ENCODE measurements around the gene ACAD11. TPM values are rescaled to one million over a fixed set of nuclear protein-coding genes. Genes with fewer than 3 reads are reported as not detected.

The ACAD11 gene
- total RNA-seq, 1 experiment from 2014 or later: 12.6 TPM

GRCh38 chr3:132661101-132661500 is 1.5 kb upstream of the ACAD11 start:
- H3K79me2 ChIP-seq (ENCODE audit: insufficient read depth, low read length): peaks cover 68% of the 10 kb centered on the region
- peak overlapping the region; percentile 89 for H3K27ac ChIP-seq (ENCODE audit: low read depth, low read length)
- BruUV-seq (replicated peaks): TSS peak; percentile 37
- H3K4me2 ChIP-seq (ENCODE audit: low read length): peak overlapping the region; percentile 82
- intact Hi-C loops (cut with micrococcal nuclease): no loop called here
- H3K4me3 ChIP-seq (replicated peaks in 1 of 2; ENCODE audit: low read depth in 1 of 2, low read length in 2 of 2): peak overlapping the region; percentile 72 to 87
- H3K9ac ChIP-seq (ENCODE audit: low read length): peak overlapping the region; percentile 92
- H3K9me2 ChIP-seq (ENCODE audit: insufficient read depth): no peaks in the 10 kb centered on the region
- TF ChIP-seq ELF1 (IDR thresholded peaks at IDR 0.05; ENCODE audit: borderline replicate concordance, low read depth) (no peak), JUND (IDR thresholded peaks at IDR 0.05) (no peak), TCF7L2 (IDR thresholded peaks at IDR 0.05; ENCODE audit: borderline replicate concordance, extremely low read depth, insufficient read depth, insufficient read length) (no peak), REST (IDR thresholded peaks at IDR 0.05; ENCODE audit: low read depth) (no peak), SRF (IDR thresholded peaks at IDR 0.05; ENCODE audit: low read depth) (no peak), POLR2A (IDR thresholded peaks at IDR 0.05; ENCODE audit: borderline replicate concordance, extremely low read depth, insufficient read depth, insufficient read length) (no peak), MAX (IDR thresholded peaks at IDR 0.05) (no peak), ZNF274 (IDR thresholded peaks at IDR 0.05; ENCODE audit: low read depth, low read length) (no peak), EZH2phosphoT487 (IDR thresholded peaks at IDR 0.05; ENCODE audit: borderline replicate concordance) (no peak), EGR1 (IDR thresholded peaks at IDR 0.05; ENCODE audit: low read depth) (no peak), EZH2 (IDR thresholded peaks at IDR 0.05) (no peak), CEBPB (IDR thresholded peaks at IDR 0.05; ENCODE audit: low read depth) (no peak), CTCF (IDR thresholded peaks at IDR 0.05 in 2 of 3, conservative IDR thresholded peaks at IDR 0.05 in 1 of 3; ENCODE audit: borderline replicate concordance in 1 of 3, insufficient read depth in 1 of 3, low read depth in 2 of 3, low read length in 2 of 3) (no peak), SIN3A (IDR thresholded peaks at IDR 0.05; ENCODE audit: low read depth) (no peak), ATF3 (IDR thresholded peaks at IDR 0.05) (no peak), YY1 (IDR thresholded peaks at IDR 0.05; ENCODE audit: extremely low read depth, insufficient replicate concordance, low read depth, low read length) (no peak), RAD21 (IDR thresholded peaks at IDR 0.05; ENCODE audit: low read depth) (no peak), CBX3 (IDR thresholded peaks at IDR 0.05; ENCODE audit: low read depth) (no peak), ZFX (IDR thresholded peaks at IDR 0.05) (no peak)
- TF ChIP-seq, protein P1, sequence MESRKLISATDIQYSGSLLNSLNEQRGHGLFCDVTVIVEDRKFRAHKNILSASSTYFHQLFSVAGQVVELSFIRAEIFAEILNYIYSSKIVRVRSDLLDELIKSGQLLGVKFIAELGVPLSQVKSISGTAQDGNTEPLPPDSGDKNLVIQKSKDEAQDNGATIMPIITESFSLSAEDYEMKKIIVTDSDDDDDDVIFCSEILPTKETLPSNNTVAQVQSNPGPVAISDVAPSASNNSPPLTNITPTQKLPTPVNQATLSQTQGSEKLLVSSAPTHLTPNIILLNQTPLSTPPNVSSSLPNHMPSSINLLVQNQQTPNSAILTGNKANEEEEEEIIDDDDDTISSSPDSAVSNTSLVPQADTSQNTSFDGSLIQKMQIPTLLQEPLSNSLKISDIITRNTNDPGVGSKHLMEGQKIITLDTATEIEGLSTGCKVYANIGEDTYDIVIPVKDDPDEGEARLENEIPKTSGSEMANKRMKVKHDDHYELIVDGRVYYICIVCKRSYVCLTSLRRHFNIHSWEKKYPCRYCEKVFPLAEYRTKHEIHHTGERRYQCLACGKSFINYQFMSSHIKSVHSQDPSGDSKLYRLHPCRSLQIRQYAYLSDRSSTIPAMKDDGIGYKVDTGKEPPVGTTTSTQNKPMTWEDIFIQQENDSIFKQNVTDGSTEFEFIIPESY (IDR thresholded peaks at IDR 0.05; ENCODE audit: extremely low read depth, insufficient replicate concordance, low read length): no peak
- no peak; the same call in 1 of the 2 replicates for ATAC-seq
- ChIA-PET POLR2A (no interaction called here), RAD21 (ENCODE audit: low non-redundant PET in 1 of 2, low total read pairs in 2 of 2, uncharacterized antibody in 2 of 2, unreplicated experiment in 2 of 2) (no interaction called here), CTCF (interaction anchor here (2.9 kb wide), 1 partner anchor 19 kb away, joined by 11 read pairs; no protein-coding TSS in a partner anchor)
- H4K20me1 ChIP-seq (ENCODE audit: insufficient read depth): no peaks in the 10 kb centered on the region
- no peaks in the 10 kb centered on the region for H3K36me3 ChIP-seq (ENCODE audit: control insufficient read depth in 1 of 2, insufficient read depth in 2 of 2, low read length in 2 of 2)
- no peak for DNase-seq (ENCODE audit: low read depth, low spot score)
- H2AFZ ChIP-seq (ENCODE audit: low read depth, low read length, poor library complexity, severe bottlenecking): no peak overlapping the region
- no peaks in the 10 kb centered on the region for H3K9me3 ChIP-seq (ENCODE audit: control insufficient read depth in 1 of 2, insufficient read depth in 1 of 2, low read depth in 1 of 2, low read length in 2 of 2)
- no peaks in the 10 kb centered on the region for H3K27me3 ChIP-seq (ENCODE audit: insufficient read depth, low read length)
- peaks cover 0 to 16% of the 10 kb centered on the region in 2 experiments; a peak in 2 of 4 replicates for H3K4me1 ChIP-seq (ENCODE audit: control insufficient read depth in 1 of 2, insufficient read depth in 2 of 2, low read length in 2 of 2)

Data from HCT116 (cell line).